Breast epithelium (tissue), 4 donors: ENCODE measurements around the gene MFAP3L. TPM values are rescaled to one million over a fixed set of nuclear protein-coding genes. Genes with fewer than 3 reads are reported as not detected.

Experiments
- DNase-seq, 2 donors: peaks; one replicate each; pipeline ENCODE4 v3.0.0-alpha.2; 2019; ENCODE audit warnings: low spot score in 2 of 2
- H3K27ac ChIP-seq, 2 donors: fragments of 200-600 bp; sonication (generic) in 1 of 2; one replicate each; pipeline ENCODE4 v1.5.1; 2016 to 2019; ENCODE audit warnings: mild to moderate bottlenecking in 1 of 2
- H3K27me3 ChIP-seq, 2 donors: fragments of 200-600 bp; sonication (generic) in 1 of 2; one replicate each; pipeline versions ENCODE4 v1.5.1 to v1.6.0; 2017 to 2019; ENCODE audit warnings: control low read depth in 1 of 2, mild to moderate bottlenecking in 1 of 2
- H3K36me3 ChIP-seq: fragments of 200-600 bp; one replicate; pipeline ENCODE4 v1.5.1; 2019
- H3K4me1 ChIP-seq, 2 donors: fragments of 200-600 bp; sonication (generic); one replicate each; pipeline ENCODE4 v1.5.1; 2016 to 2019; ENCODE audit warnings: control low read depth in 1 of 2
- H3K4me3 ChIP-seq, 3 donors: fragments of 200-600 bp; sonication (generic); 1 replicate in 2 of 3; 2 replicates in 1 of 3; pipeline ENCODE4 v1.5.1; 2016 to 2019; ENCODE audit warnings: mild to moderate bottlenecking in 3 of 3, moderate library complexity in 2 of 3
- H3K9me3 ChIP-seq, 2 donors: fragments of 200-600 bp; sonication (generic) in 1 of 2; one replicate each; pipeline ENCODE4 v1.5.1; 2016 to 2019; ENCODE audit warnings: control low read depth in 1 of 2
- POLR2A ChIP-seq: fragments of 450-650 bp; IDR thresholded peaks from one replicate; pipeline ENCODE4 v1.6.1; 2016; ENCODE audit warnings: antibody characterized with exemption, mild to moderate bottlenecking, moderate library complexity
- POLR2AphosphoS5 ChIP-seq, 3 donors: sonication (generic); formaldehyde crosslinking; IDR thresholded peaks; one replicate each; pipeline ENCODE4 v1.6.1; 2017; ENCODE audit warnings: antibody characterized with exemption in 3 of 3
- intact Hi-C: fragments of 100-400 bp; cut with DNase I; formaldehyde crosslinking; loops from one replicate; pipeline ENCODE4 v1.15.1; 2023; ENCODE audit warnings: low total_unique reads
- total RNA-seq, 3 donors: library from RNA; depleted of rRNA; stranded (reverse); fragments of >200 nt; gene quantifications; one replicate each; pipeline ENCODE4 v1.1.0, GENCODE V29; 2016
- TF ChIP-seq, protein P1 (sequence below), 3 donors: fragments of 450-650 bp; IDR thresholded peaks; one replicate each; pipeline ENCODE4 v1.5.1; 2016 to 2017; ENCODE audit warnings: antibody characterized with exemption in 3 of 3, mild to moderate bottlenecking in 3 of 3, moderate library complexity in 3 of 3

The MFAP3L gene
- total RNA-seq, 3 donors from 2014 or later: 5.1 to 87.4 (median 19.3) TPM

DNA sequence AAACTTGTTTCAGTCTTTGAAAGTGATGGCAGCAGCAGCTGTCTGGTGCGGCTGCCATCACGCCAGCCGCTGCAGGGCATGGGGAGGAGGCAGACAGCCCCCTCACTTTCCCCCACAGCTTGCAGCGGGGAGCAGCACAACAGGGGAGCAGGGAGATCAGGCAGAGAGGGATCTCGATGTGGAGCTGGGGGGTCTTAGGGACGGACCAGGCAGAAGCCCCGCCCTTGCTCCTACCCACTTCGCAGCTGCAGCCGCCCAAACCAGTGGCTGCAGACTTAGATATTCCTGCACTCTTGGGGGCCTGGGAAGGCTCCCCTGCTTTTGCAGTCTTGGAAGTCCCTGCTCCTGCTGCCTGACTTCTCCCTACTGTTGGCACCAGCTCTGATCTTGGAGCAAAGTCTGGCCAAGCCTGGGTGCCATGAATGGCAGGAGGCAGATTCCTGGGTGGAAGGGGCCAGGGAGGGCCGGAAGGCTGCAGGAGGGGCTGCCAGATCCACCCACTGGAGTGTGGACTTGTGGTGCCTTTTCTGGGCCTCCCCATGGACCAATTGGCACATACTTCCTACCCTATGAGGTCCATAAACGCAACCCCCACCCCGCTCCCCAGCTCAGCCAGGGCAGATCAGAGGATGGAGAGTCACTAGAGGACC, 14.0 kb upstream of the MFAP3L start:
- intact Hi-C loops: no loop called here
- H3K36me3 ChIP-seq: no peaks in the 10 kb centered on the region
- no peaks in the 10 kb centered on the region for H3K9me3 ChIP-seq
- H3K4me1 ChIP-seq: no peaks in the 10 kb centered on the region
- no peak for DNase-seq
- no peak overlapping the region for H3K4me3 ChIP-seq
- TF ChIP-seq POLR2AphosphoS5 (IDR thresholded peaks at IDR 0.05) (no peak), POLR2A (no peak)
- TF ChIP-seq, protein P1, sequence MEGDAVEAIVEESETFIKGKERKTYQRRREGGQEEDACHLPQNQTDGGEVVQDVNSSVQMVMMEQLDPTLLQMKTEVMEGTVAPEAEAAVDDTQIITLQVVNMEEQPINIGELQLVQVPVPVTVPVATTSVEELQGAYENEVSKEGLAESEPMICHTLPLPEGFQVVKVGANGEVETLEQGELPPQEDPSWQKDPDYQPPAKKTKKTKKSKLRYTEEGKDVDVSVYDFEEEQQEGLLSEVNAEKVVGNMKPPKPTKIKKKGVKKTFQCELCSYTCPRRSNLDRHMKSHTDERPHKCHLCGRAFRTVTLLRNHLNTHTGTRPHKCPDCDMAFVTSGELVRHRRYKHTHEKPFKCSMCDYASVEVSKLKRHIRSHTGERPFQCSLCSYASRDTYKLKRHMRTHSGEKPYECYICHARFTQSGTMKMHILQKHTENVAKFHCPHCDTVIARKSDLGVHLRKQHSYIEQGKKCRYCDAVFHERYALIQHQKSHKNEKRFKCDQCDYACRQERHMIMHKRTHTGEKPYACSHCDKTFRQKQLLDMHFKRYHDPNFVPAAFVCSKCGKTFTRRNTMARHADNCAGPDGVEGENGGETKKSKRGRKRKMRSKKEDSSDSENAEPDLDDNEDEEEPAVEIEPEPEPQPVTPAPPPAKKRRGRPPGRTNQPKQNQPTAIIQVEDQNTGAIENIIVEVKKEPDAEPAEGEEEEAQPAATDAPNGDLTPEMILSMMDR (IDR thresholded peaks at IDR 0.05): no peak
- no peaks in the 10 kb centered on the region for H3K27me3 ChIP-seq
- no peak overlapping the region for H3K27ac ChIP-seq

DNA sequence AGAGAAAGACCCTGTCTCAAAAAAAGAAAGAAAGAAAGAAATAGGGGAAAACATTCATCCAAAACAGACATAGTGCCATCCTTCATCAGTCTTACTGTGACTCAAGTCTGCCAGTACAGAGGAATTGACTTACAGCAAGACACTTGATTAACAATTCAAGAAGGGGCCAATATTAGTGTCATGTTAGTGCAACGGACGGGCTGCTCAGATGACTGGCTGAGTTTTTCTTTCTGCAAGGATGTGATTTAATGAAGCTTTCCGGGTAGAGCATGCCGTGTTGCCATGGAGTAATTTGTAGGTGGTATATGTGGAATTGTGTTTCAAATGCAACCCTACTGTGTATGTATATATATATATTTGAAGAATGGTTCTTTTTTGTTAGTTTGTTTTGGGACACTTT, 12.6 kb upstream of the MFAP3L start:
- TF ChIP-seq, protein P1 (IDR thresholded peaks at IDR 0.05): no peak
- no peak for TF ChIP-seq POLR2AphosphoS5 (IDR thresholded peaks at IDR 0.05)
- no peak for TF ChIP-seq POLR2A
- intact Hi-C loops: loop anchor here (5.0 kb wide), 1 partner anchor 474 kb away; no protein-coding TSS in a partner anchor
- H3K36me3 ChIP-seq: no peaks in the 10 kb centered on the region
- no peaks in the 10 kb centered on the region for H3K27me3 ChIP-seq
- no peak overlapping the region for H3K27ac ChIP-seq
- no peak for DNase-seq
- H3K9me3 ChIP-seq: no peaks in the 10 kb centered on the region
- H3K4me3 ChIP-seq: no peak overlapping the region
- H3K4me1 ChIP-seq: no peaks in the 10 kb centered on the region

DNA sequence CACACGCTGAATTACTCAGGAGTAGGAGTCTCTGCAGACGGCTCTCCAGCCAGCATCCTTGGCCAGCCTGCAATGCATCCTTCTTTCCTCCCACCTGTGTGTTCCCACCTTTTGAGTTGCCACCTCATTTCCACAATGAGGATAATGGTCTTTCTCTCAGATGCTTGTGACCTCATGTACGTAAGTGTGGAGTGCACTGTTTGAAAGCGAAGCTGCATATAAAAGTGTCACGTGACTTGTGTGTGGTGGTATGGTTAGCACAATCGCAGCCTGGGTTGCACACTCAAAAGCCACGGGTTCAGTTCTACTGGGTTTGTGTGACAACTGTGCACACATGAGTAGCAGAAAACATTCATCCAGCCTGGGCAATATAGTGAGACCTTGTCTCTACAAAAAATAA, 12.0 kb upstream of the MFAP3L start:
- no peak for DNase-seq
- Histone ChIP-seq H3K9me3 (no peaks in the 10 kb centered on the region), H3K4me1 (no peaks in the 10 kb centered on the region), H3K27ac (no peak overlapping the region), H3K36me3 (no peaks in the 10 kb centered on the region), H3K4me3 (no peak overlapping the region), H3K27me3 (no peaks in the 10 kb centered on the region)
- intact Hi-C loops: loop anchor here (5.0 kb wide), 1 partner anchor 474 kb away; no protein-coding TSS in a partner anchor
- TF ChIP-seq POLR2A: no peak
- no peak for TF ChIP-seq POLR2AphosphoS5 (IDR thresholded peaks at IDR 0.05)
- TF ChIP-seq, protein P1 (IDR thresholded peaks at IDR 0.05): no peak

DNA sequence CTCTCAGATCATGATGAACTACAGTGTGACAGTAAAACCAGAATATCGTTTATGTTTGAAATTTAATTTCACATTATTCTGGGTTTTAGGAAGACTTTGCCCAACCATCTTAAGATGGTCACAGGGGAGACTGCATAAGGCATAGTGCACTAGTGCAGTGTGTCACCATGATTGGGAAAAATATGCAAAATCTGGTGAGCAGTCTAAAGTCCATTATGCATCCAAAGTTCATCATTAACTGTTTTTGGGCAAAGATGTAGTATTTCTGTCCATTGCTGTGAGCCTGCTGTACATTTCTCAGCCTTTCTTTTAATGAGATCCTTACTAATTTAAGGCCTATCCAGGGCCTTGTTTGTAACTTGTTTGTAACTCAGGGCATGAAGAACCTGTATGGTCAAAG, 11.3 kb upstream of the MFAP3L start:
- TF ChIP-seq POLR2AphosphoS5 (IDR thresholded peaks at IDR 0.05) (no peak), POLR2A (no peak)
- TF ChIP-seq, protein P1 (IDR thresholded peaks at IDR 0.05): no peak
- H3K36me3 ChIP-seq: no peaks in the 10 kb centered on the region
- no peak overlapping the region for H3K27ac ChIP-seq
- H3K9me3 ChIP-seq: no peaks in the 10 kb centered on the region
- intact Hi-C loops: loop anchor here (5.0 kb wide), 1 partner anchor 475 kb away; no protein-coding TSS in a partner anchor
- no peak overlapping the region for H3K4me3 ChIP-seq
- no peak for DNase-seq
- H3K27me3 ChIP-seq: no peaks in the 10 kb centered on the region
- H3K4me1 ChIP-seq: no peaks in the 10 kb centered on the region

DNA sequence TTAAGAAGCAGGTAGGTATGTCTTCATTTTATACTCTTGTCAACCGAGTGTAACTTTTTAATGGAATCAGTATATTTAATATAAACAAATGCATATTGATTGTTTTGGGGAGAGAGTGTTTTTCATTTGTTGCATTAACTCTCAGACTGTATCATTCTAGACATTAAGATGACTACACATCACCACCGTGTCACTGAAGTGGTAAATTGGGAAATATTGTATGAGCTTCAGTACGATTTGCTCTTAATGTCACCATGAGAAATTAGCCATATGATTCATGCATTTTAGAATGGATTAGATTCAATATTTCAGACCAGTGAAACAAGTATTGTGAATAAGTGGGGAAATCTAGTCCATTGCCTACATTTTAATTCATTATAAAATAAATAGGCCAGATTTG, 9.7 kb upstream of the MFAP3L start:
- Histone ChIP-seq H3K9me3 (no peaks in the 10 kb centered on the region), H3K4me1 (no peaks in the 10 kb centered on the region), H3K36me3 (no peaks in the 10 kb centered on the region), H3K27me3 (no peaks in the 10 kb centered on the region), H3K4me3 (no peak overlapping the region), H3K27ac (no peak overlapping the region)
- no peak for DNase-seq
- intact Hi-C loops: loop anchor here (5.0 kb wide), 1 partner anchor 476 kb away; no protein-coding TSS in a partner anchor
- TF ChIP-seq POLR2A: no peak
- TF ChIP-seq, protein P1 (IDR thresholded peaks at IDR 0.05): no peak
- TF ChIP-seq POLR2AphosphoS5 (IDR thresholded peaks at IDR 0.05): no peak
